SK-N-MC (cell line): ENCODE measurements around the gene MME.

Experiments
- EZH2 ChIP-seq: fragments of 200-600 bp; sonication (generic); IDR thresholded peaks from one replicate; pipeline ENCODE4 v1.6.1; 2017; ENCODE audit warnings: antibody characterized with exemption
- FOXP2 ChIP-seq: optimal IDR thresholded peaks from 2 replicates; pipeline ENCODE3; 2011; ENCODE audit warnings: mild to moderate bottlenecking, moderate library complexity; ENCODE audit not compliant: insufficient read depth; ENCODE audit errors: extremely low read length, control extremely low read depth
- POLR2AphosphoS5 ChIP-seq: IDR thresholded peaks from 2 replicates; pipeline ENCODE4 v1.6.1; 2012; ENCODE audit warnings: mild to moderate bottlenecking, low read depth, low read length, borderline replicate concordance

- TF ChIP-seq POLR2AphosphoS5 (no peak), EZH2 (no peak), FOXP2 (no peak)
Measured at GRCh38 chr3:155173771-155174170, 93.7 kb downstream of the MME start.
